H1 (cell line): ENCODE results near the gene CD300H. TPM values are rescaled to one million over a fixed set of nuclear protein-coding genes. Genes with fewer than 3 reads are reported as not detected.

ENCODE experiments used
- CTCF ChIA-PET: fragments of 300-600 bp; sonication (Branson Sonifier 250); formaldehyde crosslinking; loops from one replicate; lab custom pipeline; 2021; ENCODE audit not compliant: partially characterized antibody; lab: Charles Lee
- POLR2A ChIA-PET: fragments of 300-600 bp; sonication (Branson Sonifier 250); formaldehyde crosslinking; loops from one replicate; lab custom pipeline; 2021; ENCODE audit warnings: inconsistent platforms; ENCODE audit not compliant: partially characterized antibody; lab: Charles Lee
- DNase-seq, 2 experiments: peaks; one replicate each; pipeline versions ENCODE4 v3.0.0 to v3.0.0-alpha.2; 2010 to 2022; ENCODE audit warnings: low spot score in 2 of 2, low read depth in 1 of 2, mixed read lengths in 1 of 2
- FAIRE-seq: peaks from 2 replicates; lab custom pipeline; 2011; peaks lifted over from hg19 to GRCh38; lab: Jason Lieb, UNC
- H2AFZ ChIP-seq: 2 replicates; pipeline ENCODE4 v1.8.1; 2012; ENCODE audit warnings: low read length, inconsistent platforms
- H2AK5ac ChIP-seq: 2 replicates; pipeline ENCODE4 v1.6.1; 2013; ENCODE audit warnings: low read depth, low read length
- H2BK120ac ChIP-seq: replicated peaks from 2 replicates; pipeline ENCODE3; 2013; ENCODE audit warnings: low read depth, low read length, inconsistent platforms
- H2BK12ac ChIP-seq: 2 replicates; pipeline ENCODE4 v1.6.1; 2013; ENCODE audit warnings: low read depth, low read length
- H2BK15ac ChIP-seq: 2 replicates; pipeline ENCODE4 v1.6.1; 2013; ENCODE audit warnings: low read length
- H2BK20ac ChIP-seq: 2 replicates; pipeline ENCODE4 v1.6.1; 2013; ENCODE audit warnings: low read length
- H2BK5ac ChIP-seq: 2 replicates; pipeline ENCODE4 v1.6.1; 2013; ENCODE audit warnings: low read depth, low read length
- H3K14ac ChIP-seq: 2 replicates; pipeline ENCODE4 v1.6.1; 2013; ENCODE audit warnings: inconsistent platforms; ENCODE audit not compliant: insufficient read length
- H3K18ac ChIP-seq: 2 replicates; pipeline ENCODE4 v1.6.1; 2013; ENCODE audit warnings: low read length; ENCODE audit errors: extremely low read depth
- H3K23ac ChIP-seq: 2 replicates; pipeline ENCODE4 v1.6.1; 2013; ENCODE audit warnings: inconsistent platforms; ENCODE audit not compliant: insufficient read length
- H3K23me2 ChIP-seq: 2 replicates; pipeline ENCODE4 v1.6.1; 2013; ENCODE audit warnings: low read depth, low read length
- H3K27ac ChIP-seq: 2 replicates; pipeline ENCODE4 v1.6.1; 2011; ENCODE audit warnings: low read depth, low read length, inconsistent platforms
- H3K27me3 ChIP-seq, 4 experiments: replicated peaks in 1 of 4; 1 replicate in 1 of 4; 2 replicates in 3 of 4; pipeline versions ENCODE4 v1.6.1 to v1.8.1; 2011 to 2013; ENCODE audit warnings: low read length in 3 of 4, mild to moderate bottlenecking in 3 of 4, inconsistent platforms in 2 of 4, mixed read lengths in 2 of 4, moderate library complexity in 1 of 4; ENCODE audit not compliant: control insufficient read depth in 3 of 4, insufficient read depth in 3 of 4; ENCODE audit errors: extremely low read depth in 1 of 4
- H3K36me3 ChIP-seq, 4 experiments: 2 replicates each; pipeline versions ENCODE4 v1.6.1 to v1.8.1; 2011 to 2013; ENCODE audit warnings: mild to moderate bottlenecking in 4 of 4, low read length in 3 of 4, moderate library complexity in 2 of 4, control low read depth in 1 of 4, inconsistent platforms in 1 of 4; ENCODE audit not compliant: insufficient read depth in 4 of 4, control insufficient read depth in 2 of 4
- H3K4ac ChIP-seq: replicated peaks from 2 replicates; pipeline ENCODE3; 2013; ENCODE audit warnings: low read length, low read depth, mixed read lengths, inconsistent platforms; ENCODE audit not compliant: insufficient read length
- H3K4me1 ChIP-seq, 4 experiments: replicated peaks in 1 of 4; 1 replicate in 1 of 4; 2 replicates in 3 of 4; pipeline versions ENCODE4 v1.6.1 to v1.8.1; 2011 to 2013; ENCODE audit warnings: low read length in 3 of 4, inconsistent platforms in 2 of 4, mixed read lengths in 1 of 4; ENCODE audit not compliant: insufficient read depth in 4 of 4, control insufficient read depth in 3 of 4
- H3K4me2 ChIP-seq, 2 experiments: 2 replicates each; pipeline versions ENCODE4 v1.6.1 to v1.8.1; 2011 to 2013; ENCODE audit warnings: low read depth in 2 of 2, low read length in 2 of 2, control low read depth in 1 of 2, inconsistent platforms in 1 of 2, mild to moderate bottlenecking in 1 of 2; ENCODE audit not compliant: insufficient read depth in 1 of 2
- H3K4me3 ChIP-seq, 4 experiments: fragments of 200-600, 300-600 bp in 1 of 4; sonication (generic), shearing (Covaris generic), sonication (Bioruptor Twin) in 1 of 4; 2 replicates each; pipeline versions ENCODE4 v1.5.1 to v1.8.1; 2011 to 2016; ENCODE audit warnings: low read length in 4 of 4, low read depth in 3 of 4, control low read depth in 2 of 4, inconsistent platforms in 2 of 4, mild to moderate bottlenecking in 2 of 4, mixed read lengths in 1 of 4, moderate library complexity in 1 of 4; ENCODE audit not compliant: insufficient read depth in 2 of 4; ENCODE audit errors: extremely low read depth in 1 of 4
- H3K56ac ChIP-seq: replicated peaks from 2 replicates; pipeline ENCODE3; 2013; ENCODE audit warnings: low read depth, mild to moderate bottlenecking, mixed read lengths, low read length, inconsistent platforms; ENCODE audit not compliant: insufficient read length
- H3K79me1 ChIP-seq: 2 replicates; pipeline ENCODE4 v1.6.1; 2013; ENCODE audit warnings: low read depth, low read length, control low read depth
- H3K79me2 ChIP-seq, 2 experiments: 2 replicates each; pipeline versions ENCODE4 v1.6.1 to v1.8.1; 2012 to 2013; ENCODE audit warnings: low read length in 2 of 2, mild to moderate bottlenecking in 2 of 2, inconsistent platforms in 1 of 2; ENCODE audit not compliant: insufficient read depth in 2 of 2, control insufficient read depth in 1 of 2
- H3K9ac ChIP-seq, 4 experiments: replicated peaks in 1 of 4; 1 replicate in 1 of 4; 2 replicates in 3 of 4; pipeline versions ENCODE4 v1.6.1 to v1.8.1; 2011 to 2013; ENCODE audit warnings: low read depth in 3 of 4, low read length in 3 of 4, control low read depth in 2 of 4, mild to moderate bottlenecking in 2 of 4, moderate library complexity in 2 of 4, inconsistent platforms in 1 of 4; ENCODE audit errors: extremely low read depth in 1 of 4
- H3K9me3 ChIP-seq, 2 experiments: 2 replicates each; pipeline versions ENCODE4 v1.6.1 to v1.8.1; 2012 to 2013; ENCODE audit warnings: mild to moderate bottlenecking in 2 of 2, moderate library complexity in 2 of 2, control low read depth in 1 of 2, inconsistent platforms in 1 of 2, low read depth in 1 of 2, low read length in 1 of 2, mixed read lengths in 1 of 2; ENCODE audit not compliant: insufficient read depth in 2 of 2
- H4K20me1 ChIP-seq, 2 experiments: replicated peaks in 1 of 2; 2 replicates each; pipeline versions ENCODE3 to v1.8.1; 2011 to 2013; ENCODE audit warnings: inconsistent platforms in 2 of 2, low read length in 2 of 2, mild to moderate bottlenecking in 1 of 2; ENCODE audit not compliant: insufficient read depth in 2 of 2, control insufficient read depth in 1 of 2
- H4K5ac ChIP-seq: 2 replicates; pipeline ENCODE4 v1.6.1; 2013; ENCODE audit warnings: low read length, low read depth, mixed read lengths, inconsistent platforms; ENCODE audit not compliant: insufficient read length
- H4K8ac ChIP-seq: 2 replicates; pipeline ENCODE4 v1.8.0; 2013; ENCODE audit warnings: mild to moderate bottlenecking, moderate library complexity, low read length, inconsistent platforms; ENCODE audit not compliant: insufficient read depth; ENCODE audit errors: extremely low read depth
- H4K91ac ChIP-seq: replicated peaks from 2 replicates; pipeline ENCODE3; 2013; ENCODE audit warnings: low read length, mixed read lengths, inconsistent platforms; ENCODE audit not compliant: insufficient read length
- TEAD4 ChIP-seq: IDR thresholded peaks from 2 replicates; pipeline ENCODE4 v1.6.1; 2012; ENCODE audit warnings: low read depth, low read length, inconsistent platforms, mixed read lengths
- ZNF274 ChIP-seq: IDR thresholded peaks from 2 replicates; pipeline ENCODE4 v1.7.0; 2012; ENCODE audit warnings: low read length, borderline replicate concordance; ENCODE audit errors: extremely low read depth
- WGBS, 2 experiments: shearing (Covaris generic) in 1 of 2; methylation state at CpG; one replicate each; pipeline versions ENCODE4 v1.1.6 to v1.1.7; 2013 to 2015; ENCODE audit warnings: low lambda C conversion rate in 2 of 2, mixed read lengths in 2 of 2, inconsistent platforms in 1 of 2, low coverage in 1 of 2, missing lambda C conversion rate in 1 of 2; ENCODE audit not compliant: insufficient replicate concordance in 2 of 2, insufficient coverage in 1 of 2, insufficient read length in 1 of 2; ENCODE audit errors: extremely low coverage in 1 of 2, missing lambda C conversion rate in 1 of 2; 5-methylcytosine and 5-hydroxymethylcytosine counted together
- polyA plus RNA-seq, 7 experiments: library from polyadenylated mRNA; depleted of rRNA in 3 of 7; stranded (reverse) in 5 of 7; unstranded in 2 of 7; fragments of >200 nt in 5 of 7; fragments of 200-250 nt in 2 of 7; gene quantifications; 1 replicate in 5 of 7; 2 replicates in 1 of 7; 4 replicates in 1 of 7; pipeline versions ENCODE4 v1.2.1 to v1.2.3, GENCODE V29; 2011 to 2013; ENCODE audit warnings: missing spikeins in 2 of 7, mixed read lengths in 2 of 7
- total RNA-seq: library from RNA; stranded (reverse); fragmentation: NEBNext Ultra II Directional; extraction: Animal tissue kit (Norgen Biotek cat#: 25700); gene quantifications from 2 replicates; pipeline ENCODE4 v1.2.1, GENCODE V29; 2021

The CD300H gene
- total and polyA plus RNA-seq, 2 of the 8 experiments (the other 6 are each of a cell fraction or from before 2014, with no cell fraction given) = not detected

DNA sequence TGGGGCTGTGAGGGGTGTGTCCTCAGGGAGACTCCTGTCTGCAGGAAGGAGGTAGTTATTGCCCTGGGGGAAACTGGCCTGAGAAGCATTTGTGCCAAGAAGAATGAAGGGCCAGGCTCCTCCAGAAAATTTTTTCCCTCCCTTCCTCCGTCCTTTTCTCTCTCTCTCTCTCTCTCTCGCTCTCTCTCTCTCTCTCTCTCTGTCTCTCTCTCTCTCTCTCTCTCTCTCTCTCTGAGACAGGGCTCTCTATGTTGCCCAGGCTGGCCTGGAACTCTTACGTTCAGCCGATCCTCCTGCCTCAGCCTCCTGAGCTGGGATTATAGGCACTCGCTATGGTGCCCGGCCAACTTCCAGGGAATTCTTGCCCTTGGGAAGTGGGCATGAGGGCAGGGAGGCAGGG lies 44.7 kb upstream of the CD300H start:
- H4K8ac ChIP-seq = no peak overlapping the region
- CTCF ChIA-PET = interaction anchor here (0.8 to 2.4 kb wide), 6 partner anchors 10 to 155 kb away, joined by 3 to 20 read pairs (median 6); partner anchors contain the start of gene CD300H

More for the DNA sequence above, 44.7 kb upstream of the CD300H start:
- H4K5ac ChIP-seq = no peak overlapping the region
- H3K18ac ChIP-seq = no peak overlapping the region
- no peak for TF ChIP-seq ZNF274
- no peak for TF ChIP-seq TEAD4
- H3K36me3 ChIP-seq = no peaks in the 10 kb centered on the region
- H2BK120ac ChIP-seq = no peak overlapping the region
- H3K14ac ChIP-seq = no peak overlapping the region
- H3K56ac ChIP-seq = no peak overlapping the region
- H3K27ac ChIP-seq = no peak overlapping the region
- H2BK5ac ChIP-seq = no peak overlapping the region
- no peaks in the 10 kb centered on the region; the same call in 1 of the 2 replicates for H3K23me2 ChIP-seq
- DNase-seq (no peak), FAIRE-seq (no peak)
- no peak overlapping the region for H2AFZ ChIP-seq
- no peak overlapping the region for H3K4ac ChIP-seq
- no peak overlapping the region for H4K91ac ChIP-seq
- H3K79me2 ChIP-seq = no peaks in the 10 kb centered on the region
- peaks cover 0 to 7% (median 2%) of the 10 kb centered on the region in 4 experiments; a peak in 4 of 7 replicates for H3K27me3 ChIP-seq
- H3K9me3 ChIP-seq = no peaks in the 10 kb centered on the region; a peak in 1 of 4 replicates
- no peak overlapping the region for H3K4me2 ChIP-seq
- no peak overlapping the region for H3K23ac ChIP-seq
- H4K20me1 ChIP-seq = no peaks in the 10 kb centered on the region
- H2BK20ac ChIP-seq = no peak overlapping the region
- H3K4me1 ChIP-seq = no peaks in the 10 kb centered on the region
- no peak overlapping the region for H2BK15ac ChIP-seq
- POLR2A ChIA-PET = no interaction called here
- WGBS, 2 experiments = 76% methylated on average over 3 of the region's 6 CpGs; no CpG with 5 or more reads in 1 of the 2 experiments
- no peaks in the 10 kb centered on the region for H3K79me1 ChIP-seq
- H3K4me3 ChIP-seq = no peak overlapping the region
- H3K9ac ChIP-seq = no peak overlapping the region
- H2BK12ac ChIP-seq = no peak overlapping the region
- H2AK5ac ChIP-seq = no peak overlapping the region
